Astrocyte (in vitro differentiated cells and primary cell): ENCODE measurements around the gene FADS3.

ENCODE experiments used
- CTCF ChIP-seq: IDR thresholded peaks from 2 replicates; pipeline ENCODE4 v1.5.1; 2011; ENCODE audit warnings: low read depth, mild to moderate bottlenecking, inconsistent platforms, low read length, moderate library complexity; ENCODE audit not compliant: insufficient read depth
- EZH2 ChIP-seq: IDR thresholded peaks from 2 replicates; pipeline ENCODE4 v1.6.1; 2012; ENCODE audit warnings: mild to moderate bottlenecking, low read length, inconsistent platforms; ENCODE audit not compliant: insufficient read depth

GRCh38 chr11:61911701-61912529 is 20.6 kb upstream of the FADS3 start:
- TF ChIP-seq CTCF (no peak), EZH2 (no peak)
